Muscle layer of duodenum (tissue), 2 donors: ENCODE results near the gene NFIX.

Source experiments
- H3K27ac ChIP-seq: one replicate; pipeline ENCODE4 v1.7.0; 2013; ENCODE audit warnings: mild to moderate bottlenecking, low read length
- H3K27me3 ChIP-seq: one replicate; pipeline ENCODE4 v1.7.0; 2013; ENCODE audit warnings: low read depth, mild to moderate bottlenecking, control low read depth, low read length
- H3K36me3 ChIP-seq, 2 donors: one replicate each; pipeline ENCODE4 v1.7.0; 2013; ENCODE audit warnings: low read length in 2 of 2, control low read depth in 1 of 2, mild to moderate bottlenecking in 1 of 2; ENCODE audit not compliant: insufficient read depth in 2 of 2, control insufficient read depth in 1 of 2
- H3K4me1 ChIP-seq, 2 donors: one replicate each; pipeline ENCODE4 v1.7.0; 2013; ENCODE audit warnings: low read length in 2 of 2, mild to moderate bottlenecking in 2 of 2, control low read depth in 1 of 2, moderate library complexity in 1 of 2; ENCODE audit not compliant: insufficient read depth in 2 of 2, control insufficient read depth in 1 of 2
- H3K4me3 ChIP-seq, 2 donors: one replicate each; pipeline ENCODE4 v1.7.0; 2013; ENCODE audit warnings: low read length in 2 of 2, low read depth in 1 of 2, mild to moderate bottlenecking in 1 of 2
- H3K9me3 ChIP-seq, 2 donors: one replicate each; pipeline ENCODE4 v1.7.0; 2013; ENCODE audit warnings: low read length in 2 of 2, control low read depth in 1 of 2, mild to moderate bottlenecking in 1 of 2; ENCODE audit not compliant: control insufficient read depth in 1 of 2
- donor health status: healthy.

NFIX gene

GRCh38 chr19:13076787-13077186 lies 81.5 kb downstream of the NFIX start:
- H3K27ac ChIP-seq: no peak overlapping the region
- no peaks in the 10 kb centered on the region for H3K27me3 ChIP-seq
- no peaks in the 10 kb centered on the region for H3K9me3 ChIP-seq
- H3K4me1 ChIP-seq: peaks cover 7 to 68% of the 10 kb centered on the region in 2 donors
- peak overlapping the region in 1 of 2 donors; percentile 12 for H3K4me3 ChIP-seq
- H3K36me3 ChIP-seq: peaks cover 19 to 32% of the 10 kb centered on the region in 2 donors

- H3K27ac ChIP-seq: no peak overlapping the region
- peaks cover 7 to 73% of the 10 kb centered on the region in 2 donors for H3K4me1 ChIP-seq
- no peaks in the 10 kb centered on the region for H3K27me3 ChIP-seq
- H3K4me3 ChIP-seq: no peak overlapping the region
- H3K36me3 ChIP-seq: peaks cover 19 to 36% of the 10 kb centered on the region in 2 donors
- H3K9me3 ChIP-seq: no peaks in the 10 kb centered on the region
Observed at GRCh38 chr19:13077240-13077639, 82.0 kb downstream of the NFIX start.

GRCh38 chr19:13078381-13078780 lies 83.1 kb downstream of the NFIX start:
- Histone ChIP-seq H3K9me3 (no peaks in the 10 kb centered on the region), H3K4me3 (no peak overlapping the region), H3K27ac (no peak overlapping the region), H3K4me1 (peaks cover 7 to 75% of the 10 kb centered on the region in 2 donors), H3K27me3 (no peaks in the 10 kb centered on the region), H3K36me3 (peaks cover 19 to 34% of the 10 kb centered on the region in 2 donors)

GRCh38 chr19:13078897-13079541 lies 83.7 kb downstream of the NFIX start:
- Histone ChIP-seq H3K27me3 (no peaks in the 10 kb centered on the region), H3K9me3 (no peaks in the 10 kb centered on the region), H3K27ac (peak overlapping the region; percentile 58), H3K36me3 (peaks cover 13 to 34% of the 10 kb centered on the region in 2 donors), H3K4me1 (peaks cover 7 to 77% of the 10 kb centered on the region in 2 donors), H3K4me3 (no peak overlapping the region)

GRCh38 chr19:13079542-13079986 lies 84.3 kb downstream of the NFIX start:
- Histone ChIP-seq H3K27me3 (no peaks in the 10 kb centered on the region), H3K4me1 (peaks cover 7 to 72% of the 10 kb centered on the region in 2 donors), H3K9me3 (no peaks in the 10 kb centered on the region), H3K4me3 (no peak overlapping the region), H3K27ac (peak overlapping the region; percentile 58), H3K36me3 (peaks cover 9 to 33% of the 10 kb centered on the region in 2 donors)

GRCh38 chr19:13082192-13083007 lies 87.1 kb downstream of the NFIX start:
- no peak overlapping the region for H3K4me3 ChIP-seq
- H3K27me3 ChIP-seq: no peaks in the 10 kb centered on the region
- peaks cover 13 to 61% of the 10 kb centered on the region in 2 donors for H3K4me1 ChIP-seq
- no peak overlapping the region for H3K27ac ChIP-seq
- peaks cover 9 to 20% of the 10 kb centered on the region in 2 donors for H3K36me3 ChIP-seq
- H3K9me3 ChIP-seq: no peaks in the 10 kb centered on the region

- H3K27ac ChIP-seq: no peak overlapping the region
- H3K36me3 ChIP-seq: peaks cover 9 to 20% of the 10 kb centered on the region in 2 donors
- H3K9me3 ChIP-seq: no peaks in the 10 kb centered on the region
- peaks cover 13 to 55% of the 10 kb centered on the region in 2 donors for H3K4me1 ChIP-seq
- H3K27me3 ChIP-seq: no peaks in the 10 kb centered on the region
- H3K4me3 ChIP-seq: no peak overlapping the region
Observed at GRCh38 chr19:13083008-13083404, 87.7 kb downstream of the NFIX start.

- Histone ChIP-seq H3K27ac (no peak overlapping the region), H3K36me3 (peaks cover 9 to 20% of the 10 kb centered on the region in 2 donors)
Observed at GRCh38 chr19:13083627-13084026, 88.4 kb downstream of the NFIX start.

GRCh38 chr19:13085666-13086065 lies 90.4 kb downstream of the NFIX start:
- Histone ChIP-seq H3K36me3 (peaks cover 9 to 25% of the 10 kb centered on the region in 2 donors), H3K27ac (no peak overlapping the region), H3K9me3 (no peaks in the 10 kb centered on the region), H3K27me3 (no peaks in the 10 kb centered on the region), H3K4me1 (peaks cover 6 to 47% of the 10 kb centered on the region in 2 donors), H3K4me3 (no peak overlapping the region)

More at GRCh38 chr19:13083627-13084026, 88.4 kb downstream of the NFIX start:
- Histone ChIP-seq H3K27me3 (no peaks in the 10 kb centered on the region), H3K4me3 (no peak overlapping the region), H3K9me3 (no peaks in the 10 kb centered on the region), H3K4me1 (peaks cover 13 to 49% of the 10 kb centered on the region in 2 donors)

GRCh38 chr19:13086341-13086740 lies 91.1 kb downstream of the NFIX start:
- Histone ChIP-seq H3K36me3 (peaks cover 9 to 25% of the 10 kb centered on the region in 2 donors), H3K9me3 (no peaks in the 10 kb centered on the region), H3K4me3 (no peak overlapping the region), H3K27me3 (no peaks in the 10 kb centered on the region), H3K4me1 (peaks cover 6 to 53% of the 10 kb centered on the region in 2 donors), H3K27ac (no peak overlapping the region)

- Histone ChIP-seq H3K27me3 (no peaks in the 10 kb centered on the region), H3K36me3 (peaks cover 9 to 17% of the 10 kb centered on the region in 2 donors), H3K4me1 (peaks cover 9 to 54% of the 10 kb centered on the region in 2 donors), H3K4me3 (no peak overlapping the region), H3K27ac (no peak overlapping the region), H3K9me3 (no peaks in the 10 kb centered on the region)
Observed at GRCh38 chr19:13087295-13087694, 92.0 kb downstream of the NFIX start.
